ENCODE data around the gene PCDHGA3. TPM values are rescaled to one million over a fixed set of nuclear protein-coding genes. Genes with fewer than 3 reads are reported as not detected.
"Not testable (repeated sequence)": the region's sequence is repeated elsewhere in the genome, so short reads cannot be mapped to it uniquely, and the experiment has no call there.

The PCDHGA3 gene
- total RNA-seq, 1 experiment from 2014 or later = 0.12 TPM

DNA sequence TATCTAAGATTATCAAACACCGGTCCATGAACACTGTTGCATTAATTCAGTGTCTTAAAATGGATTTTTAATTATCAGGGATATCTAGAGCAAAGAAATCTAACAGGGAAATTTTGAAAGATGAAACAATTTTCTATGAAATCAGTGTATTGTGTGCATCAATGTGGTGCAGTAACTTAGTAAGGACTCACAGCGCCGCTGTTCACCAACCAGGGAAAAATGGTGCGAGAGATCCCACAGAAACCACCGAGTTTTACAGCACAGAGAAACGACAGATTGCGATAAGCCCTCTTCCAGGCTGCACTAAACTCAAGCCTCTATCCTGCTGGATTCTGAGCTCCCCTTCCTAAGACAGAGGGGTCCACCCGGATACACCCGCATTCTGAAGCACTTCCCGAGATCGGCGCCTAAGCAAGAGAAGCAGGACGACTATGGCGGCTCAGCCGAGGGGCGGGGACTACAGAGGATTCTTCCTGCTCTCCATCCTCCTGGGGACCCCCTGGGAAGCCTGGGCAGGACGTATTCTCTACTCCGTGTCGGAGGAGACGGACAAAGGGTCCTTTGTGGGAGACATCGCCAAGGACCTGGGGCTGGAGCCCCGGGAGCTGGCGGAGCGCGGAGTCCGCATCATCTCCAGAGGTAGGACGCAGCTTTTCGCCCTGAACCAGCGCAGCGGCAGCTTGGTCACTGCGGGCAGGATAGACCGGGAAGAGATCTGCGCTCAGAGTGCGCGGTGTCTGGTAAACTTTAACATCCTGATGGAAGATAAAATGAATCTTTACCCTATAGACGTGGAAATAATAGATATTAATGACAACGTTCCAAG, 39.1 kb downstream of the PCDHGA3 start, which contains the start of gene PCDHGA7:
Gene PCDHGA7, plus strand, starts transcription at position 274 of the 826 bp plus-strand sequence. Its CDS starts 158 bp downstream, at position 432.
- peak; percentile 62 for DNase-seq (ENCODE audit: low read depth)

DNA sequence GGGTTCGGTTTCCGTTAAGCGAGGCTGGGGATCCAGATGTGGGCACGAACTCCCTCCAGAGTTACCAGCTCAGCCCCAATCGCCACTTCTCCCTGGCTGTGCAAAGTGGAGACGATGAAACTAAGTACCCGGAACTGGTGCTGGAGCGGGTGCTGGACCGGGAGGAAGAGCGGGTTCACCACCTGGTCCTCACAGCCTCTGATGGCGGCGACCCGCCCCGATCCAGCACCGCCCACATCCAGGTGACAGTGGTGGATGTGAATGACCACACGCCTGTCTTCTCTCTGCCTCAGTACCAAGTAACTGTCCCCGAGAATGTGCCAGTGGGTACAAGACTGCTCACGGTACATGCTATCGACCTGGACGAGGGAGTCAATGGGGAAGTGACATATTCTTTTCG, 39.7 kb downstream of the PCDHGA3 start:
- DNase-seq (ENCODE audit: low read depth) = no peak

- no peak for DNase-seq (ENCODE audit: low read depth)
Observed at GRCh38 chr5:141384471-141385267, 41.0 kb downstream of the PCDHGA3 start.

DNA sequence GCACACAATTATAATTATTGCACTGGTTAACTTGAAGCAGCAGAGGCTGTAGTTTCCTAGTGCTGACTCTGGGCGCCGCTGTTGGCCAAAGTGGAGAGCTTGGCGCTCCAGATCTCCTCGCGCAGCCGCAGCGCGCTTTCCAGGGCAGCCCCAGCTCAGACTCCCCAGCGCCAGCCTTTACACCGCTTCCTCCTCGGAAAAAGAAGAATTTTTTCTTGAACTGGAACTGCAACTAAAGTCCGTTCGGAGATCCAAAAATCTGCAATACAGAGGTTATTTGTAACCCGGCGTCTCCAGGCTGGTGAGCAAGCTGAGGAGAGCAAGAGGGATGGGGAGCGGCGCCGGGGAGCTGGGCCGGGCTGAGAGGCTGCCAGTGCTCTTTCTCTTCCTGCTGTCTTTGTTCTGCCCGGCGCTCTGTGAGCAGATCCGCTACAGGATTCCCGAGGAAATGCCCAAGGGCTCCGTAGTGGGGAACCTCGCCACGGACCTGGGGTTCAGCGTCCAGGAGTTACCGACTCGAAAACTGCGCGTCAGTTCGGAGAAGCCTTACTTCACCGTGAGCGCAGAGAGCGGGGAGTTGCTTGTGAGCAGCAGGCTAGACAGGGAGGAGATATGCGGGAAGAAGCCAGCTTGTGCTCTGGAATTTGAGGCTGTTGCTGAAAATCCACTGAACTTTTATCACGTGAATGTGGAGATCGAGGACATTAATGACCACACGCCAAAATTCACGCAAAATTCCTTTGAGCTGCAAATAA, 44.1 kb downstream of the PCDHGA3 start, which contains the start of gene PCDHGB4:
Gene PCDHGB4, plus strand, starts transcription at position 142 of the 755 bp plus-strand sequence. Its CDS starts 187 bp downstream, at position 329.
- peak; percentile 58 for DNase-seq (ENCODE audit: low read depth)

DNA sequence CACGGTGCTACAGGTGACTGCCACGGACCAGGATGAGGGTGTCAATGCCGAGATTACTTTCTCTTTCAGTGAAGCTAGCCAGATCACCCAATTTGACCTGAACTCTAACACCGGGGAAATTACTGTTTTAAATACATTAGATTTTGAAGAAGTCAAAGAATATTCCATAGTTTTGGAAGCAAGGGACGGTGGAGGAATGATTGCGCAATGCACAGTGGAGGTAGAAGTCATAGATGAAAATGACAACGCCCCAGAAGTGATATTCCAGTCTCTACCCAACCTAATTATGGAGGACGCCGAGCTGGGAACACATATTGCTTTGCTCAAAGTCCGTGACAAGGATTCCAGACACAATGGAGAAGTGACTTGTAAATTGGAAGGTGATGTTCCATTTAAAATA, 45.0 kb downstream of the PCDHGA3 start:
- DNase-seq (ENCODE audit: low read depth) = no peak

DNA sequence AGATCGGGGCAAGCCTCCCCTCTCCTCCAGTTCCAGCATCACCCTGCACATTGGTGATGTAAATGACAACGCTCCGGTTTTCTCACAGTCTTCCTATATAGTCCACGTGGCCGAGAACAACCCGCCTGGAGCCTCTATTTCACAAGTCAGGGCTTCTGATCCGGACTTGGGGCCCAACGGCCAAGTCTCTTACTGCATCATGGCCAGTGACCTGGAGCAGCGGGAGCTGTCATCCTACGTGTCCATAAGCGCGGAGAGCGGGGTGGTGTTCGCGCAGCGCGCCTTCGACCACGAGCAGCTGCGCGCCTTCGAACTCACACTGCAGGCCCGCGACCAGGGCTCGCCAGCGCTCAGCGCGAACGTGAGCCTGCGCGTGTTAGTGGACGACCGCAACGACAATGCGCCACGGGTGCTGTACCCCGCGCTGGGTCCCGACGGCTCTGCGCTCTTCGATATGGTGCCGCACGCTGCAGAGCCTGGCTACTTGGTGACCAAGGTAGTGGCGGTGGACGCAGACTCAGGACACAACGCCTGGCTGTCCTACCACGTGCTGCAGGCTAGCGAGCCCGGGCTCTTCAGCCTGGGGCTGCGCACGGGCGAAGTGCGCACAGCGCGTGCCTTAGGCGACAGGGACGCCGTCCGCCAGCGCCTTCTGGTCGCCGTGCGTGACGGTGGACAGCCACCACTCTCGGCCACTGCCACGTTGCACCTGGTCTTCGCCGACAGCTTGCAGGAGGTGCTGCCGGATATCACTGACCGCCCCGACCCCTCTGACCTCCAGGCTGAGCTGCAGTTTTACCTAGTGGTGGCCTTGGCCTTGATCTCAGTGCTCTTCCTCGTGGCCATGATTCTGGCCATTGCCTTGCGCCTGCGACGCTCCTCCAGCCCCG, 45.8 kb downstream of the PCDHGA3 start:
- DNase-seq (ENCODE audit: low read depth) = no peak

GRCh38 chr5:141392429-141393198, 49.0 kb downstream of the PCDHGA3 start, which contains the start of gene PCDHGA8:
TSS of gene PCDHGA8 (plus strand) at chr5:141392633. CDS start at chr5:141392814, 181 bp downstream.
- DNase-seq (ENCODE audit: low read depth) = no peak

- no peak for DNase-seq (ENCODE audit: low read depth)
Observed at GRCh38 chr5:141393267-141393666, 49.6 kb downstream of the PCDHGA3 start.

DNA sequence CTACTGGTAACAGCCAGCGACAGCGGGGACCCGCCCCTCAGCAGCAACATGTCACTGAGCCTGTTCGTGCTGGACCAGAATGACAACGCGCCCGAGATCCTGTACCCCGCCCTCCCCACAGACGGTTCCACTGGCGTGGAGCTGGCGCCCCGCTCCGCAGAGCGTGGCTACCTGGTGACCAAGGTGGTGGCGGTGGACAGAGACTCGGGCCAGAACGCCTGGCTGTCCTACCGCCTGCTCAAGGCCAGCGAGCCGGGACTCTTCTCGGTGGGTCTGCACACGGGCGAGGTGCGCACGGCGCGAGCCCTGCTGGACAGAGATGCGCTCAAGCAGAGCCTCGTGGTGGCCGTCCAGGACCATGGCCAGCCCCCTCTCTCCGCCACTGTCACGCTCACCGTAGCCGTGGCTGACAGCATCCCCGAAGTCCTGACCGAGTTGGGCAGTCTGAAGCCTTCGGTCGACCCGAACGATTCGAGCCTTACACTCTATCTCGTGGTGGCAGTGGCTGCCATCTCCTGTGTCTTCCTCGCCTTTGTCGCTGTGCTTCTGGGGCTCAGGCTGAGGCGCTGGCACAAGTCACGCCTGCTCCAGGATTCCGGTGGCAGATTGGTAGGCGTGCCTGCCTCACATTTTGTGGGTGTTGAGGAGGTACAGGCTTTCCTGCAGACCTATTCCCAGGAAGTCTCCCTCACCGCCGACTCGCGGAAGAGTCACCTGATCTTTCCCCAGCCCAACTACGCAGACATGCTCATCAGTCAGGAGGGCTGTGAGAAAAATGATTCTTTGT, 51.0 kb downstream of the PCDHGA3 start:
- DNase-seq (ENCODE audit: low read depth) = not testable (repeated sequence)

Other genes starting within 250 kb of the PCDHGA3 start
- gene PCDHB2, start 249.2 kb upstream of the PCDHGA3 start, total RNA-seq (2014; rRNA removed; shearing (Covaris generic)) = 0.88 and 0.96 TPM in 2 replicates
- gene PCDHB3, start 243.4 kb upstream of the PCDHGA3 start, total RNA-seq (2014; rRNA removed; shearing (Covaris generic)) = 0.12 and 0.20 TPM in 2 replicates
- gene PCDHB4, start 222.0 kb upstream of the PCDHGA3 start, total RNA-seq (2014; rRNA removed; shearing (Covaris generic)) = under 0.01 and 0.12 TPM in 2 replicates
- 0.59 and 0.60 TPM in 2 replicates for gene PCDHB5, start 208.6 kb upstream of the PCDHGA3 start, total RNA-seq (2014; rRNA removed; shearing (Covaris generic))
- 0.20 and 0.24 TPM in 2 replicates for gene PCDHB6, start 193.8 kb upstream of the PCDHGA3 start, total RNA-seq (2014; rRNA removed; shearing (Covaris generic))
- 0.39 and 0.48 TPM in 2 replicates for gene PCDHB7, start 171.2 kb upstream of the PCDHGA3 start, total RNA-seq (2014; rRNA removed; shearing (Covaris generic))
- gene PCDHB8, start 166.0 kb upstream of the PCDHGA3 start, total RNA-seq (2014; rRNA removed; shearing (Covaris generic)) = 0.10 and 0.12 TPM in 2 replicates
- 2.0 and 2.1 TPM in 2 replicates for gene PCDHB16, start 161.4 kb upstream of the PCDHGA3 start, total RNA-seq (2014; rRNA removed; shearing (Covaris generic))
- 0.10 and 0.24 TPM in 2 replicates for gene PCDHB9, start 156.7 kb upstream of the PCDHGA3 start, total RNA-seq (2014; rRNA removed; shearing (Covaris generic))
- gene PCDHB10, start 151.5 kb upstream of the PCDHGA3 start, total RNA-seq (2014; rRNA removed; shearing (Covaris generic)) = 0.60 and 0.78 TPM in 2 replicates
- gene PCDHB11, start 144.2 kb upstream of the PCDHGA3 start, total RNA-seq (2014; rRNA removed; shearing (Covaris generic)) = 0.12 and 0.20 TPM in 2 replicates
- gene PCDHB12, start 135.1 kb upstream of the PCDHGA3 start, total RNA-seq (2014; rRNA removed; shearing (Covaris generic)) = 0.36 and 0.88 TPM in 2 replicates
- gene PCDHB13, start 129.9 kb upstream of the PCDHGA3 start, total RNA-seq (2014; rRNA removed; shearing (Covaris generic)) = 2.5 and 2.6 TPM in 2 replicates
- 0.72 and 0.88 TPM in 2 replicates for gene PCDHB14, start 120.5 kb upstream of the PCDHGA3 start, total RNA-seq (2014; rRNA removed; shearing (Covaris generic))
- 1.6 and 2.0 TPM in 2 replicates for gene PCDHB15, start 98.4 kb upstream of the PCDHGA3 start, total RNA-seq (2014; rRNA removed; shearing (Covaris generic))
- gene SLC25A2, start 39.8 kb upstream of the PCDHGA3 start, total RNA-seq (2014; rRNA removed; shearing (Covaris generic)) = 0.48 TPM in 1 of 2 replicates, not detected in the other
- 36.0 and 50.9 TPM in 2 replicates for gene TAF7, start 23.0 kb upstream of the PCDHGA3 start, total RNA-seq (2014; rRNA removed; shearing (Covaris generic))
- 3.3 and 3.7 TPM in 2 replicates for gene PCDHGA1, start 13.3 kb upstream of the PCDHGA3 start, total RNA-seq (2014; rRNA removed; shearing (Covaris generic))
- 6.8 and 7.0 TPM in 2 replicates for gene PCDHGA2, start 5.1 kb upstream of the PCDHGA3 start, total RNA-seq (2014; rRNA removed; shearing (Covaris generic))
- 10.6 and 10.9 TPM in 2 replicates for gene PCDHGB1, start 6.3 kb downstream of the PCDHGA3 start, total RNA-seq (2014; rRNA removed; shearing (Covaris generic))
- gene PCDHGA4, start 11.2 kb downstream of the PCDHGA3 start, total RNA-seq (2014; rRNA removed; shearing (Covaris generic)) = 3.8 and 4.8 TPM in 2 replicates
- 4.6 and 6.0 TPM in 2 replicates for gene PCDHGB2, start 16.2 kb downstream of the PCDHGA3 start, total RNA-seq (2014; rRNA removed; shearing (Covaris generic))
- gene PCDHGA5, start 20.3 kb downstream of the PCDHGA3 start, total RNA-seq (2014; rRNA removed; shearing (Covaris generic)) = 1.5 and 1.8 TPM in 2 replicates
- 1.1 and 1.6 TPM in 2 replicates for gene PCDHGB3, start 26.4 kb downstream of the PCDHGA3 start, total RNA-seq (2014; rRNA removed; shearing (Covaris generic))
- 1.3 and 1.8 TPM in 2 replicates for gene PCDHGA6, start 30.1 kb downstream of the PCDHGA3 start, total RNA-seq (2014; rRNA removed; shearing (Covaris generic))
- 4.6 and 5.5 TPM in 2 replicates for gene PCDHGA7, start 38.9 kb downstream of the PCDHGA3 start, total RNA-seq (2014; rRNA removed; shearing (Covaris generic))
- gene PCDHGB4, start 43.9 kb downstream of the PCDHGA3 start, total RNA-seq (2014; rRNA removed; shearing (Covaris generic)) = 12.0 and 12.7 TPM in 2 replicates
- gene PCDHGA8, start 48.8 kb downstream of the PCDHGA3 start, total RNA-seq (2014; rRNA removed; shearing (Covaris generic)) = 1.6 and 1.9 TPM in 2 replicates
- 18.6 and 19.8 TPM in 2 replicates for gene PCDHGB5, start 54.1 kb downstream of the PCDHGA3 start, total RNA-seq (2014; rRNA removed; shearing (Covaris generic))
- gene PCDHGA9, start 58.9 kb downstream of the PCDHGA3 start, total RNA-seq (2014; rRNA removed; shearing (Covaris generic)) = 0.88 and 1.1 TPM in 2 replicates
- gene PCDHGB6, start 64.2 kb downstream of the PCDHGA3 start, total RNA-seq (2014; rRNA removed; shearing (Covaris generic)) = 0.84 and 0.88 TPM in 2 replicates
- 0.78 and 0.84 TPM in 2 replicates for gene PCDHGA10, start 69.2 kb downstream of the PCDHGA3 start, total RNA-seq (2014; rRNA removed; shearing (Covaris generic))
- gene PCDHGB7, start 73.8 kb downstream of the PCDHGA3 start, total RNA-seq (2014; rRNA removed; shearing (Covaris generic)) = 0.29 and 0.48 TPM in 2 replicates
- gene PCDHGA11, start 77.2 kb downstream of the PCDHGA3 start, total RNA-seq (2014; rRNA removed; shearing (Covaris generic)) = 7.0 and 8.1 TPM in 2 replicates
- 19.9 and 23.5 TPM in 2 replicates for gene PCDHGA12, start 86.7 kb downstream of the PCDHGA3 start, total RNA-seq (2014; rRNA removed; shearing (Covaris generic))
- gene PCDHGC3, start 132.1 kb downstream of the PCDHGA3 start, total RNA-seq (2014; rRNA removed; shearing (Covaris generic)) = 75.6 and 81.8 TPM in 2 replicates
- 0.78 and 1.1 TPM in 2 replicates for gene PCDHGC4, start 141.2 kb downstream of the PCDHGA3 start, total RNA-seq (2014; rRNA removed; shearing (Covaris generic))
- gene PCDHGC5, start 145.3 kb downstream of the PCDHGA3 start, total RNA-seq (2014; rRNA removed; shearing (Covaris generic)) = 1.1 and 1.2 TPM in 2 replicates